Measurements from ENCODE around the gene ZSWIM8. TPM values are rescaled to one million over a fixed set of nuclear protein-coding genes. Genes with fewer than 3 reads are reported as not detected.

The ZSWIM8 gene
- total and polyA plus RNA-seq, 2 of the 8 experiments (the other 6 are each of a cell fraction or from before 2014, with no cell fraction given) = 44.7 to 99.7 TPM

- H3K4me3 ChIP-seq (ENCODE audit: extremely low read depth in 1 of 4, insufficient read depth in 2 of 4, low read depth in 3 of 4, low read length in 4 of 4) = no peak overlapping the region
- no peak overlapping the region for H3K14ac ChIP-seq (ENCODE audit: insufficient read length)
- TF ChIP-seq BCL11A (IDR thresholded peaks at IDR 0.05; ENCODE audit: low read depth in 2 of 2, low read length in 2 of 2) (no peak), TBP (IDR thresholded peaks at IDR 0.05; ENCODE audit: low read depth, low read length) (no peak), SRF (IDR thresholded peaks at IDR 0.05; ENCODE audit: low read depth, low read length) (no peak), ASH2L (IDR thresholded peaks at IDR 0.05; ENCODE audit: low read length) (no peak), KDM4A (IDR thresholded peaks at IDR 0.05; ENCODE audit: low read depth, low read length, severe bottlenecking) (no peak), EP300 (IDR thresholded peaks at IDR 0.05; ENCODE audit: borderline replicate concordance in 1 of 2, low read depth in 2 of 2, low read length in 2 of 2) (no peak), NRF1 (IDR thresholded peaks at IDR 0.05; ENCODE audit: low read depth, low read length) (no peak)
- no peak overlapping the region for H3K9ac ChIP-seq (replicated peaks in 1 of 4; ENCODE audit: extremely low read depth in 1 of 4, low read depth in 3 of 4, low read length in 3 of 4)
- H4K20me1 ChIP-seq (replicated peaks in 1 of 2; ENCODE audit: control insufficient read depth in 1 of 2, insufficient read depth in 2 of 2, low read length in 2 of 2) = peaks cover 0 to 5% of the 10 kb centered on the region in 2 experiments
- FAIRE-seq = no peak
- no peak overlapping the region for H4K91ac ChIP-seq (replicated peaks; ENCODE audit: insufficient read length, low read length)
- H3K79me1 ChIP-seq (ENCODE audit: low read depth, low read length) = no peaks in the 10 kb centered on the region
- DNase-seq (ENCODE audit: low read depth in 1 of 2, low spot score in 2 of 2) = no peak
- no peak overlapping the region for H3K4me2 ChIP-seq (ENCODE audit: insufficient read depth in 1 of 2, low read depth in 2 of 2, low read length in 2 of 2)
- H2AFZ ChIP-seq (ENCODE audit: low read length) = no peak overlapping the region
- no peak overlapping the region for H2BK20ac ChIP-seq (ENCODE audit: low read length)
- H2BK12ac ChIP-seq (ENCODE audit: low read depth, low read length) = no peak overlapping the region
- H3K36me3 ChIP-seq (ENCODE audit: control insufficient read depth in 2 of 4, insufficient read depth in 4 of 4, low read length in 3 of 4) = peaks cover 0 to 7% (median 1%) of the 10 kb centered on the region in 4 experiments; a peak in 4 of 8 replicates
- WGBS, 2 experiments (ENCODE audit: extremely low coverage in 1 of 2, insufficient coverage in 1 of 2, insufficient read length in 1 of 2, insufficient replicate concordance in 2 of 2, low coverage in 1 of 2, low lambda C conversion rate in 2 of 2, missing lambda C conversion rate in 1 of 2) = 93% methylated on average over 6 of the region's 6 CpGs; no CpG with 5 or more reads in 1 of the 2 experiments
- H3K9me3 ChIP-seq (ENCODE audit: insufficient read depth in 2 of 2, low read depth in 1 of 2, low read length in 1 of 2) = no peaks in the 10 kb centered on the region
- no peaks in the 10 kb centered on the region for H3K27me3 ChIP-seq (replicated peaks in 1 of 4; ENCODE audit: control insufficient read depth in 3 of 4, extremely low read depth in 1 of 4, insufficient read depth in 3 of 4, low read length in 3 of 4)
- H4K8ac ChIP-seq (ENCODE audit: extremely low read depth, insufficient read depth, low read length) = no peak overlapping the region
- H3K79me2 ChIP-seq (ENCODE audit: control insufficient read depth in 1 of 2, insufficient read depth in 2 of 2, low read length in 2 of 2) = no peaks in the 10 kb centered on the region
- H3K23ac ChIP-seq (ENCODE audit: insufficient read length) = no peak overlapping the region
- H3K27ac ChIP-seq (ENCODE audit: low read depth, low read length) = no peak overlapping the region
- H4K5ac ChIP-seq (ENCODE audit: insufficient read length, low read depth, low read length) = no peak overlapping the region
- H3K23me2 ChIP-seq (ENCODE audit: low read depth, low read length) = no peaks in the 10 kb centered on the region; the same call in 1 of the 2 replicates
- H2BK15ac ChIP-seq (ENCODE audit: low read length) = no peak overlapping the region
- H3K4ac ChIP-seq (replicated peaks; ENCODE audit: insufficient read length, low read depth, low read length) = no peak overlapping the region
- no peak overlapping the region for H2BK5ac ChIP-seq (ENCODE audit: low read depth, low read length)
- H3K4me1 ChIP-seq (replicated peaks in 1 of 4; ENCODE audit: control insufficient read depth in 3 of 4, insufficient read depth in 4 of 4, low read length in 3 of 4) = no peaks in the 10 kb centered on the region
- H2BK120ac ChIP-seq (replicated peaks; ENCODE audit: low read depth, low read length) = no peak overlapping the region
- ChIA-PET CTCF (ENCODE audit: partially characterized antibody) (interaction anchor here (0.7 to 16.6 kb wide), 5 partner anchors 10 to 302 kb away, joined by 3 to 142 read pairs (median 3); no protein-coding TSS in a partner anchor), POLR2A (ENCODE audit: partially characterized antibody) (no interaction called here)
- no peak overlapping the region for H2AK5ac ChIP-seq (ENCODE audit: low read depth, low read length)
- no peak overlapping the region for H3K18ac ChIP-seq (ENCODE audit: extremely low read depth, low read length)
- H3K56ac ChIP-seq (replicated peaks; ENCODE audit: insufficient read length, low read depth, low read length) = no peak overlapping the region
Measured at GRCh38 chr10:73828161-73828560, 42.8 kb downstream of the ZSWIM8 start.
